ENCODE data around the gene EXOC3L2.
"Not testable (repeated sequence)": the region's sequence is repeated elsewhere in the genome, so short reads cannot be mapped to it uniquely, and the experiment has no call there.

EXOC3L2 gene

GRCh38 chr19:45255611-45256157 is 10.5 kb upstream of the EXOC3L2 start:
- no peak for DNase-seq (ENCODE audit: low read depth in 2 of 2)

GRCh38 chr19:45254044-45254531 is 8.9 kb upstream of the EXOC3L2 start:
- no peak for DNase-seq (ENCODE audit: low read depth in 2 of 2)

GRCh38 chr19:45253396-45254027 is 8.3 kb upstream of the EXOC3L2 start:
- no peak for DNase-seq (ENCODE audit: low read depth in 2 of 2)

- no peak for DNase-seq (ENCODE audit: low read depth in 2 of 2)
These were observed 6.5 kb upstream of the EXOC3L2 start for GRCh38 chr19:45251452-45252354.

- DNase-seq (ENCODE audit: low read depth in 2 of 2) = peak; percentile 17 to 29
These were observed 5.7 kb upstream of the EXOC3L2 start, which contains the start of gene MARK4 for GRCh38 chr19:45250832-45251451. TSS of gene MARK4 (plus strand) at chr19:45251271. CDS start at chr19:45251589, 318 bp downstream.

GRCh38 chr19:45250216-45250831 is 5.1 kb upstream of the EXOC3L2 start:
- DNase-seq (ENCODE audit: low read depth in 2 of 2) = no peak

GRCh38 chr19:45249261-45250033 is 4.2 kb upstream of the EXOC3L2 start:
- DNase-seq (ENCODE audit: low read depth in 2 of 2) = no peak

- DNase-seq (ENCODE audit: low read depth in 2 of 2) = no peak
These were observed 1.9 kb upstream of the EXOC3L2 start for GRCh38 chr19:45247136-45247535.

- no peak for DNase-seq (ENCODE audit: low read depth in 2 of 2)
These were observed 619 bp upstream of the EXOC3L2 start for GRCh38 chr19:45245826-45246225.

GRCh38 chr19:45244133-45244794 is 943 bp downstream of the EXOC3L2 start:
- no peak for DNase-seq (ENCODE audit: low read depth in 2 of 2)

GRCh38 chr19:45243144-45243732 is 2.0 kb downstream of the EXOC3L2 start:
- no peak for DNase-seq (ENCODE audit: low read depth in 2 of 2)

GRCh38 chr19:45238556-45238955 is 6.7 kb downstream of the EXOC3L2 start:
- DNase-seq (ENCODE audit: low read depth in 2 of 2) = no peak

- no peak for DNase-seq (ENCODE audit: low read depth in 2 of 2)
These were observed 9.7 kb downstream of the EXOC3L2 start for GRCh38 chr19:45235485-45235884.

- no peak for DNase-seq (ENCODE audit: low read depth in 2 of 2)
These were observed 10.9 kb downstream of the EXOC3L2 start for GRCh38 chr19:45234089-45234869.

- no peak for DNase-seq (ENCODE audit: low read depth in 2 of 2)
These were observed 13.3 kb downstream of the EXOC3L2 start for GRCh38 chr19:45231891-45232290.

GRCh38 chr19:45229056-45229455 is 16.2 kb downstream of the EXOC3L2 start:
- not testable (repeated sequence) for DNase-seq (ENCODE audit: low read depth in 2 of 2)

GRCh38 chr19:45224645-45225044 is 20.6 kb downstream of the EXOC3L2 start:
- no peak for DNase-seq (ENCODE audit: low read depth in 2 of 2)

GRCh38 chr19:45223879-45224278 is 21.3 kb downstream of the EXOC3L2 start:
- DNase-seq (ENCODE audit: low read depth in 2 of 2) = no peak

GRCh38 chr19:45222724-45223123 is 22.5 kb downstream of the EXOC3L2 start:
- no peak for DNase-seq (ENCODE audit: low read depth in 2 of 2)

Measured in stimulated activated CD4-positive, alpha-beta T cell treated with anti-CD3 and anti-CD28 coated beads, Interleukin-12 subunit alpha, Interleukin-12 subunit beta, amount 100 ng/mL, for 24 hours (primary cell).